GM12872 (cell line): ENCODE measurements around the gene CRHBP.

ENCODE experiments used
- CTCF ChIP-seq: IDR thresholded peaks from 3 replicates; pipeline ENCODE4 v1.5.1; 2011; ENCODE audit warnings: low read depth, mild to moderate bottlenecking, low read length, moderate library complexity; ENCODE audit not compliant: insufficient read depth

Gene CRHBP

DNA sequence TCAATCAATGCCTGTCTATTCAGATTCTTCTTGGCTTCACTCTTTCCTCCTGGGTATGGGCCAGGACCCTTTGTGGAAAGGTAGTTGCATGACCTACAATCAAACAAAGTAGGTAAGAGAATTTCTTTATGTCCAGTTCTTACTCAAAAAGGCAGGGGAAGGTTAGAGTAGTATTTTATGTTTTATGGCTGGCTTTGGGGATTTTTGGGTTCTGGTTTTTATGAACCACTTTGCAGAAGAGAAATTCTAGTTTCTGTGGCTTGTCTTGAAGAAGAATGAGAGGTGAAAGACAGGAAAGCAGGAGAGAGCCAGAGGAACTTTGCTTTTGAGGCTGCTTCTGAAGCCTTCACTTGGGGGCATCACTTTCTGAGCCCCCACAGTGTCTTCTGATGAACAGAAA is 14.7 kb upstream of the CRHBP start:
- no peak for TF ChIP-seq CTCF

GRCh38 chr5:76941000-76941399 is 11.8 kb upstream of the CRHBP start:
- no peak for TF ChIP-seq CTCF

GRCh38 chr5:76941442-76941841 is 11.4 kb upstream of the CRHBP start:
- TF ChIP-seq CTCF, result no peak

DNA sequence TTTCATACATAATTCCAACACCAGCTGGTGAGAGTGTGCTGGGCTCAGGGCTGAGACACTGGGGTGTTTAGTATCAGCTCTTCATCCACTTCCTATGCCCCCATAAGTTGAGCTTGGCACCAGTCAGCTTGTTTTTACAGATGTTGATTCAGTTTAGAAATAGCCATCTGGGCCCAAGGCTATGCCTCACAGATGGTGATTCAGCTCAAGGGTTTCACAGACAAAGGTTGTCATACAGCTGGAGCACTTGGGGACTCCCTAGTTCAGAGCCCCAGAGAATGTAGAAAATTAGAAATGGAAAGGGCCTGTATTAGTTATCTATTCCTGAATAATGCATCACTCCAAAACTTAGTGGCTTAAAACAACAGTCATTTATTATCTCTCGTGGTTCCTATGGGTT is 10.3 kb upstream of the CRHBP start:
- no peak for TF ChIP-seq CTCF

- TF ChIP-seq CTCF, result no peak
Observed at GRCh38 chr5:76943006-76943405, 9.8 kb upstream of the CRHBP start.

GRCh38 chr5:76944638-76945037 is 8.2 kb upstream of the CRHBP start:
- no peak for TF ChIP-seq CTCF

DNA sequence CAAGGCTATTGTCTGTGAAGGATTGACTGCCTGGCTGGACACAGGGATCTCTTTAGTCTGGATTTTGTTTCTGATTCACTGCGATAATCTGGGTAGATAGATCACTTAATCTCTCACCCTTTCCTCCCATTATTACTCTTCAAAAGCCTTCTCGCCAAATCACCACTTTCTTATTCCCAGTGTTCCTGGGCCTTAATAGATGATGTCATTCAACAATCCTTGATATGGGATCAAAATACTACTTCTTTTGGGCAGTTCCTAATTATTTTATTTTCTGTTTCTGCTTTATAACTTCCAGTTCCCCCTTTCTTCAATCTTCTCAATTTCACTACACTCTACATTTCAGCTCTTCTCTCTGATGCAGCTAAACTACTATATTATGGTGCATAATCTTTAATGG is 6.8 kb upstream of the CRHBP start:
- no peak for TF ChIP-seq CTCF

DNA sequence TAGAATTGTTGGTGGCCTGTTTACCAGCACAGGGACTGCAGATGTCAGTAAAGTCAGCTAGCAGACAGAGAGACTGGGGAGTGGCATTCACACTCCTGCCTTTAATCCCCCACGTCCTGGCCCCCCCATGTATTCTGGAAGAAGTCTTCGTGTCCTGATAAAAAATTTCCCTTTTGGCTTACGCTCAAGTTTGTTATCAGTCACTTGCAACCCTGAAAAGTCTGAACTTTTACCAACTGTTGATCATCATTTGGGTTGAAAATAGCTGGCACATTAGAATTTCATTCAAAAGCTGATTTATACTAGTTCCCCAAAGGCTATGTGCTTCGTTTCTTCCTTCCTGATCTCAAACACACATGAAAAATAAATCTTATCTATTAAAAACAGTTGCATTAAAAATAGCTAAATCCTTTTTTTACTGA is 5.8 kb upstream of the CRHBP start:
- no peak for TF ChIP-seq CTCF
